Nephron progenitor cell (in vitro differentiated cells): ENCODE data around the gene BHLHE23.

Experiments
- DNase-seq: peaks from one replicate; pipeline ENCODE4 v3.0.0; 2021
- H3K27ac Mint-ChIP-seq: 2 replicates; pipeline ENCODE4 v1.8.0; 2021; ENCODE audit warnings: mild to moderate bottlenecking, moderate library complexity, mixed read lengths
- H3K27me3 Mint-ChIP-seq: 2 replicates; pipeline ENCODE4 v1.8.0; 2021; ENCODE audit warnings: mild to moderate bottlenecking, low read depth, mixed read lengths; ENCODE audit not compliant: poor library complexity
- H3K36me3 Mint-ChIP-seq: 2 replicates; pipeline ENCODE4 v1.8.0; 2021; ENCODE audit warnings: low read depth, mixed read lengths
- H3K4me1 Mint-ChIP-seq: 2 replicates; pipeline ENCODE4 v1.8.0; 2021; ENCODE audit warnings: mixed read lengths
- H3K4me3 Mint-ChIP-seq: 2 replicates; pipeline ENCODE4 v1.8.0; 2021; ENCODE audit warnings: mild to moderate bottlenecking, moderate library complexity, mixed read lengths
- H3K9me3 Mint-ChIP-seq: 2 replicates; pipeline ENCODE4 v1.8.0; 2021; ENCODE audit warnings: mild to moderate bottlenecking, moderate library complexity, mixed read lengths
- TF ChIP-seq, protein P1 (sequence below): fragments of 200-600 bp; sonication (generic); IDR thresholded peaks from 2 replicates; pipeline ENCODE4 v1.5.0; 2021; ENCODE audit warnings: antibody characterized with exemption

BHLHE23 gene

DNA sequence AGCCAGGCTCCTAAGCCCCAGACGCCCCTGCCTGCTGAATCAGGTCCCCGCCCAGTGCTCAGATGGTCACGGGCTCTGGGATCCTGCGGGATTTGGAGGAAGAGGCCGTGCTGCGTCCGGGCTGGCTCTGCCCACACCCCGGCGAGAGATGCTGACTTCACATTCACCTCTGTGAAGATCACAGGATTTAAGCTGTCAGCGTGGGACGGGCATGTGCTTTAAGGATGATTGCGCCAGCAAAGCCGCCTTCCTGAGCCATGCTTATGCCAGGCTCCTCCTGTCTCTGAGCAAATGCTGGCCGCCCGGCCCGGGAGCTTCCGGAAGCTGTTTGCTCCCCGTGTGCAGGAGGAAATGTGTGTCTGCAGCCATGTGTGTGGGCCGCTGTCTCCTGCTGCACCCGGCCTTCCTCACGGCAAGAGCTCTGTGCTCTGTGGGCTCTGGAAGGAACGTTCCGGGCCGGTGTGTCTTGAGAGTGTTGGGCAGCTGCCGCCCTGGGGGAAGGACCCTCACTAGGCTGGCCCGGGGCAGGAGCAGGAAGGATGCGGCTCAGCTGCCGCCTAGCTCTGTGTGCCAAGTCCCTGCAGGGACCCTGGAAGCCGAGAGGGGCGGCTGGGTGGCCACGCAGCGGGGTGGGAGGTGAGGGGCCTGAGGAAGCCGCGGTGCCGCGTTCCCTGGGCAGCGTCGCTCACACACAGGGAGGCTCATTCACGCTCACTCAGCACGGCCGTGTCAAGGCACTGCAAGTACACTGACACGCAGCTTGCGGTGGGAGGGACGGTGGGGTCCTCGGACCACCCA is 19.0 kb upstream of the BHLHE23 start:
- TF ChIP-seq, protein P1, sequence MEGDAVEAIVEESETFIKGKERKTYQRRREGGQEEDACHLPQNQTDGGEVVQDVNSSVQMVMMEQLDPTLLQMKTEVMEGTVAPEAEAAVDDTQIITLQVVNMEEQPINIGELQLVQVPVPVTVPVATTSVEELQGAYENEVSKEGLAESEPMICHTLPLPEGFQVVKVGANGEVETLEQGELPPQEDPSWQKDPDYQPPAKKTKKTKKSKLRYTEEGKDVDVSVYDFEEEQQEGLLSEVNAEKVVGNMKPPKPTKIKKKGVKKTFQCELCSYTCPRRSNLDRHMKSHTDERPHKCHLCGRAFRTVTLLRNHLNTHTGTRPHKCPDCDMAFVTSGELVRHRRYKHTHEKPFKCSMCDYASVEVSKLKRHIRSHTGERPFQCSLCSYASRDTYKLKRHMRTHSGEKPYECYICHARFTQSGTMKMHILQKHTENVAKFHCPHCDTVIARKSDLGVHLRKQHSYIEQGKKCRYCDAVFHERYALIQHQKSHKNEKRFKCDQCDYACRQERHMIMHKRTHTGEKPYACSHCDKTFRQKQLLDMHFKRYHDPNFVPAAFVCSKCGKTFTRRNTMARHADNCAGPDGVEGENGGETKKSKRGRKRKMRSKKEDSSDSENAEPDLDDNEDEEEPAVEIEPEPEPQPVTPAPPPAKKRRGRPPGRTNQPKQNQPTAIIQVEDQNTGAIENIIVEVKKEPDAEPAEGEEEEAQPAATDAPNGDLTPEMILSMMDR, result no peak
- Mint-ChIP-seq H3K4me3 (no peak overlapping the region), H3K4me1 (peaks cover 81% of the 10 kb centered on the region), H3K36me3 (peaks cover 4% of the 10 kb centered on the region), H3K27ac (no peak overlapping the region), H3K9me3 (peaks cover 5% of the 10 kb centered on the region), H3K27me3 (peaks cover 78% of the 10 kb centered on the region)
- DNase-seq, result no peak

DNA sequence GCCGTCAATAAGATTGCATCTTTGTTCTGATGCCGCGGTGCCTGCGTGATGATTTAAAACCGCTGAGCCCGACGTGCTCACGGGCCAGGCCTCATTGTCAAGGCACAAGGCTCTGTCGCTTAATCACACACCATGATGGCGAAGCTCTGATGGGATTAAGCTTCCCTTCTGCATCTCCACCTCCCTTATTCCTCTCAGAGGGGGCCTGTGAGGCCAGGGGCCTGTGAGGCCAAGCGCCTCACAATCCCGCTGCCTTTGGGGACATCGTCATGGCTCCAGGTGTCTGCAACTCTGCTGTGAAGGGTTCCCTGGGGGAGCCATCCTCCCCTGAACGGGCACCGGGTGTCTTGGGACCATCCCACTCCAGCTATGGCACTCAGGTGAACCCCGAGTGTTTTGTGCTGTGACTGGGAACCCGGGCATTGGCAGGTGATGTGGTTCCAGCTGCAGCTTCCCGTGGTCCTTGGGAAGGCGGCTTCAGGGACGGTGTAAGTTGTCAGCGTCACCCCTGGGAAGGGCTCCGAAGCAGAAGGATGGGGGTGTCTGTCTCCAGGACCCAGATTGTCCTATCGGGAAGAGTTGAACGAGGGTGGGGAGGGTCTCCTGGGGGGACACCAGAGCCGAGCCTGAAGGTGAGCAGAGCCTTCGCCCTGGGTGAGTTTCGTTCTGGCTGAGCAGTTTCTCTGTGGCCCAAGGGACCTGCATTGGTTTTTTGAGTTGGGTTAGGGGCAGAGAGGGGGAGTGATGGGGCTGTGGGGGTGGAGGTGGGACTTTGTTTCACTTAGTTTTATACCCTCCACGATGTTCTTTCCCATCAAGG is 18.0 kb upstream of the BHLHE23 start:
- H3K4me3 Mint-ChIP-seq, result no peak overlapping the region
- H3K27me3 Mint-ChIP-seq, result peaks cover 78% of the 10 kb centered on the region
- no peak overlapping the region for H3K27ac Mint-ChIP-seq
- peaks cover 14% of the 10 kb centered on the region for H3K9me3 Mint-ChIP-seq
- peaks cover 9% of the 10 kb centered on the region for H3K36me3 Mint-ChIP-seq
- no peak for DNase-seq
- TF ChIP-seq, protein P1, result no peak
- peaks cover 76% of the 10 kb centered on the region for H3K4me1 Mint-ChIP-seq

DNA sequence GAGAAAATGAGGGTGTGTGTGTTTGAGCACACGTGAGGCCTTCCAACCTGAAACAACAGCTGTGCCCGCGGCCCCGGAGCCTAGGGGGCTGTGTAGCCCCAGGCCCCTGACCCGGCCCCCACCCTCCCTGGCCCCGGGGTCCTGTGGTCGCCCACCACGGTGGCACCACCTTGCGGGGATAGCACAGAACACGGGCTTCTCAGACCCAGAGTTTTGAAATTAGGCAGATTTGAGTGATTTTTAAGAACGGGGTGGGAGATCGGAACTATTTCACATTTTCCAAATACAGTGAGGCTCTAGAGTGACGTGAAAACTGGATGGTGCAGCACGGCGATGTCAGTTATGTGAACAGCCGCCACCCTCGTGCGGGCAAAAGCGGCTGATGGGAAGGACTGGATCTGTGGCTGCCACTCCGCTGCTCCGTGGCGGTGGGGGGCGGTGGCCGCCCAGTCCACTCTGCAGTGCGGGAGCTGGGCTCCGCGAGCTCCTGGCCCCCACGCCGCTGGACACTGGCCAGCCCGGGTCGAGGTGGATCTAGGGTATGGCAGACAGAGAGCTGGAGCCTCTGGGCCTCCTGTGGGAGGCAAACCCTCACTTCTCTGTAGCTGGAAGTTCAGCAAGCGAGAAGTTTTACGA is 17.3 kb upstream of the BHLHE23 start:
- H3K27ac Mint-ChIP-seq, result no peak overlapping the region

DNA sequence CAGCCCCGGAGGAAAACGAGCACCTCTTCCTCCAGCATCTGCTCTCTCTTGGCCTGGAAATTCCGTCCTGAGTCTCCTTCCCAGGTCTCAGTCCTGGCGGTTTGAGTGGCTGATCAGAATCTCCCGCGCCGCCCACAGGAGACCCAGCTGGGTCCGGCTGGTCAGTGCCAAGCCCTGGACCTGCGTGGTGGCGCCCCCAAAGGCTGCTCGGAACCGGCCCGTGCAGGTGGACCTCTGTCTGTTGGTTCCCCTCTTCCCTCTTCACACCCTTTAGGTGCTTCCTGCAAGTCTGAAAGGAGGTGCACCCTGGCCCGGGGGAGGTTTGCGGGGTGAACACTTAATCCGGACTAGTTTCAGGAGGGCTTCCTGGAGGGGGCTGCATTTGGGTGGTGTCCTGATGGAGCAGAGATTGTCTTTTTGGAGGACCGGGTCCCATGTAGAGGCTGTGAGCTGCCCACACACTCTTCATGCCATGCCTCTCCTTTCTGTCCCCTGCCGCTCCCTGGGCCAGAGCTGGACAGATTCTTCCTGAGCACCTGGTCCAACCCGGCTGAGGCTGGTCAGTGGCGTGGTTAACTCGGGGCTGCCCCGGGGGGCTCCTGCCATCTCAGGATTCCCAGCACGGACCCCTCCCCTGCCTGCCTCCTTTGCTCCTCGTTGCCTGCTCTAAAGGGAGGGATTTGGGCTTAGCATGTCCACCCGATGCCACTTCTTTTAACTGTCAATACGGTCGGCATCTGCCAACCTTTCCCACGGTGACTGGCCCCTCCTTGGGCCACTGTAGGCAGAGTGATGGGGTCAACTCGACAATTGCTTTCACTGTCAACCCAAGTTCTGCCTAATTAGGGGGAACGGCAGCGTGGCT is 16.5 kb upstream of the BHLHE23 start:
- Mint-ChIP-seq H3K27ac (no peak overlapping the region), H3K27me3 (peaks cover 81% of the 10 kb centered on the region), H3K4me3 (no peak overlapping the region), H3K4me1 (peaks cover 79% of the 10 kb centered on the region), H3K36me3 (peaks cover 15% of the 10 kb centered on the region), H3K9me3 (peaks cover 22% of the 10 kb centered on the region)
- no peak for DNase-seq
- TF ChIP-seq, protein P1, result no peak

More for the DNA sequence above, 17.3 kb upstream of the BHLHE23 start:
- Mint-ChIP-seq H3K4me3 (no peak overlapping the region), H3K4me1 (peaks cover 76% of the 10 kb centered on the region), H3K9me3 (peaks cover 22% of the 10 kb centered on the region), H3K36me3 (peaks cover 15% of the 10 kb centered on the region), H3K27me3 (peaks cover 79% of the 10 kb centered on the region)
- no peak for DNase-seq
- TF ChIP-seq, protein P1, result no peak

DNA sequence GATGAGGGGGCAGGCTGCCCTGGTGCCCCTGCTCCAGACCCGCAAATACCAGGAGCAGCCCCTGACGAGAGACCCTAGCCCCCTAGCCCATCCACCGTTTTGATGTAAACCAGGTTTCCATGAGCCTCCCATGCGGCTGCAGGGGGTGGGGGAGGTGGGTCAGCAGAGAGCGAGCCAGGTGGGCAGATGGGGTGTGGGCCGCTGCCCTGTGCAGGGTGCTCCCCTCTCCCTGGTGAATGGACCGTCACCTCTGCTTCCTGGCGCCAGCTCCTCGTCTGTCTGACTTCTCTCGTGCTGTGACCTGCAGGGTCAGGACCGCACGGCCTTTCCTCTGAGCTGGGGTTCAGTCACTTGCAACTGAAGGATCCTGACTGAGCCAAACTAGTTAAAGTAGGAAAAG is 15.7 kb upstream of the BHLHE23 start:
- DNase-seq, result no peak

More for the DNA sequence above, 15.7 kb upstream of the BHLHE23 start:
- H3K27me3 Mint-ChIP-seq, result peaks cover 75% of the 10 kb centered on the region
- peaks cover 15% of the 10 kb centered on the region for H3K36me3 Mint-ChIP-seq
- peaks cover 71% of the 10 kb centered on the region for H3K4me1 Mint-ChIP-seq
- H3K27ac Mint-ChIP-seq, result no peak overlapping the region
- no peak overlapping the region for H3K4me3 Mint-ChIP-seq
- TF ChIP-seq, protein P1, result no peak
- H3K9me3 Mint-ChIP-seq, result peaks cover 22% of the 10 kb centered on the region
